HepG2 (cell line): ENCODE measurements around the gene PPP4R4.

Experiments
- CREM ChIP-seq, 2 experiments: sonication (generic) in 1 of 2; formaldehyde crosslinking in 1 of 2; IDR thresholded peaks; 2 replicates each; pipeline versions ENCODE4 v1.4.0 to v1.6.1; 2016 to 2020; ENCODE audit warnings: antibody characterized with exemption in 1 of 2, mild to moderate bottlenecking in 1 of 2, missing genetic modification reagents in 1 of 2
- EHMT2 ChIP-seq: fragments of 200-600 bp; sonication (generic); IDR thresholded peaks from 2 replicates; pipeline ENCODE4 v1.7.0; 2017; ENCODE audit warnings: antibody characterized with exemption, low read depth, low read length, borderline replicate concordance
- ISX ChIP-seq: sonication (generic); formaldehyde crosslinking; conservative IDR thresholded peaks from 2 replicates; pipeline ENCODE4 v1.5.0; 2020; ENCODE audit warnings: missing genetic modification reagents
- JUND ChIP-seq: sonication (generic); formaldehyde crosslinking; IDR thresholded peaks from 2 replicates; pipeline ENCODE4 v1.8.0; 2022; ENCODE audit warnings: mild to moderate bottlenecking, missing genetic modification reagents
- MYNN ChIP-seq: sonication (generic); formaldehyde crosslinking; IDR thresholded peaks from 2 replicates; pipeline ENCODE4 v1.4.0; 2020; ENCODE audit warnings: mild to moderate bottlenecking, low read depth, missing genetic modification reagents
- RFX5 ChIP-seq: IDR thresholded peaks from 2 replicates; pipeline ENCODE4 v1.6.1; 2011; ENCODE audit warnings: low read depth, low read length, improper control_type of control experiment
- SP1 ChIP-seq, 2 experiments: fragments of 450-650 bp in 1 of 2; sonication (generic) in 1 of 2; formaldehyde crosslinking in 1 of 2; IDR thresholded peaks; 2 replicates each; pipeline versions ENCODE4 v1.4.0 to v1.6.1; 2016 to 2020; ENCODE audit warnings: missing genetic modification reagents in 1 of 2
- ZBTB42 ChIP-seq: sonication (generic); formaldehyde crosslinking; IDR thresholded peaks from 2 replicates; pipeline ENCODE4 v1.5.0; 2020; ENCODE audit warnings: mild to moderate bottlenecking, missing genetic modification reagents
- ZNF432 ChIP-seq: sonication (generic); formaldehyde crosslinking; IDR thresholded peaks from 2 replicates; pipeline ENCODE4 v1.5.0; 2020; ENCODE audit warnings: missing genetic modification reagents, mild to moderate bottlenecking, borderline replicate concordance
- ZNF546 ChIP-seq: sonication (generic); formaldehyde crosslinking; conservative IDR thresholded peaks from 2 replicates; pipeline ENCODE4 v1.8.1; 2023; ENCODE audit warnings: mild to moderate bottlenecking, missing genetic modification reagents
- TF ChIP-seq, protein P1 (sequence below): sonication (generic); formaldehyde crosslinking; IDR thresholded peaks from 2 replicates; pipeline ENCODE4 v1.8.1; 2022; ENCODE audit warnings: low read depth, mild to moderate bottlenecking, missing genetic modification reagents
- TF ChIP-seq, protein P2 (sequence below): sonication (generic); formaldehyde crosslinking; IDR thresholded peaks from 2 replicates; pipeline ENCODE4 v1.5.0; 2020; ENCODE audit warnings: mild to moderate bottlenecking, missing genetic modification reagents, moderate library complexity

DNA sequence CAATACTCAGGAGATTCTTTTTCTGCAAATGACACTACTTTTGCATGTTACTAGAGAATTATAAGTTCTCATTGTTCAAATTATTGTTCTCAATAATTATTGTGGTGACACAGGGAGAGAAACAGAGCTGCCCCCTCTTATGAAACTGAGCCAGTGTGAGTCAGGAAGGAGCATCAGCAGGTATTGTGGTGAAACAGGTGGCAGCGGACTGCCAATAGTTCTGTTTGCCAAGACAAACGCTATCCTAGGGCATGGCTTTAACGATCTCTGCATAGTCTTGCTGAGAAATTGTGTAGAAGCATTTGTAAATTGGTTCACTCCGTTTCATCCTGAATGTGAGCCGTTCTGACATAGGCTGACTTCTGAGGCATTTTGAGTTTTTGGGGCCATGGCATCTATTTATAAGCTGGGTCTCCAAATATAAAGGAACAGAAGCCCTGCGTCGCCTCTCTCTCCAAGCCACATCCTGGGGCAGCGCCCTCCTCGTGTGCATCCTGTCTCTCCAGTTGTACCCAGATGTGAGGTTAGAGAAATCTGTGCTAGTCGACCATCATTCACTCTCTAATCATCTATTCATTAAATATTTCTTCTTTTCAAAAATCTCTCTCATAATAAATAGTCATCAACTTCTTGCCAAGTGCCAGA lies 15.8 kb upstream of the PPP4R4 start:
- TF ChIP-seq, protein P1, sequence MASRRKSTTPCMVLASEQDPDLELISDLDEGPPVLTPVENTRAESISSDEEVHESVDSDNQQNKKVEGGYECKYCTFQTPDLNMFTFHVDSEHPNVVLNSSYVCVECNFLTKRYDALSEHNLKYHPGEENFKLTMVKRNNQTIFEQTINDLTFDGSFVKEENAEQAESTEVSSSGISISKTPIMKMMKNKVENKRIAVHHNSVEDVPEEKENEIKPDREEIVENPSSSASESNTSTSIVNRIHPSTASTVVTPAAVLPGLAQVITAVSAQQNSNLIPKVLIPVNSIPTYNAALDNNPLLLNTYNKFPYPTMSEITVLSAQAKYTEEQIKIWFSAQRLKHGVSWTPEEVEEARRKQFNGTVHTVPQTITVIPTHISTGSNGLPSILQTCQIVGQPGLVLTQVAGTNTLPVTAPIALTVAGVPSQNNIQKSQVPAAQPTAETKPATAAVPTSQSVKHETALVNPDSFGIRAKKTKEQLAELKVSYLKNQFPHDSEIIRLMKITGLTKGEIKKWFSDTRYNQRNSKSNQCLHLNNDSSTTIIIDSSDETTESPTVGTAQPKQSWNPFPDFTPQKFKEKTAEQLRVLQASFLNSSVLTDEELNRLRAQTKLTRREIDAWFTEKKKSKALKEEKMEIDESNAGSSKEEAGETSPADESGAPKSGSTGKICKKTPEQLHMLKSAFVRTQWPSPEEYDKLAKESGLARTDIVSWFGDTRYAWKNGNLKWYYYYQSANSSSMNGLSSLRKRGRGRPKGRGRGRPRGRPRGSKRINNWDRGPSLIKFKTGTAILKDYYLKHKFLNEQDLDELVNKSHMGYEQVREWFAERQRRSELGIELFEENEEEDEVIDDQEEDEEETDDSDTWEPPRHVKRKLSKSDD = no peak
- TF ChIP-seq SP1 (IDR thresholded peaks at IDR 0.05) = no peak
- no peak for TF ChIP-seq SP1 (CRISPR knock-in tag; IDR thresholded peaks at IDR 0.05)
- no peak for TF ChIP-seq CREM (IDR thresholded peaks at IDR 0.05)
- no peak for TF ChIP-seq CREM (CRISPR knock-in tag; IDR thresholded peaks at IDR 0.05)
- TF ChIP-seq ZNF432 (CRISPR knock-in tag) = no peak
- no peak for TF ChIP-seq EHMT2
- no peak for TF ChIP-seq ZBTB42 (CRISPR knock-in tag)
- TF ChIP-seq RFX5 = no peak
- TF ChIP-seq MYNN (CRISPR knock-in tag) = no peak
- no peak for TF ChIP-seq ISX (CRISPR knock-in tag)
- TF ChIP-seq ZNF546 (CRISPR knock-in tag) = no peak
- no peak for TF ChIP-seq JUND (CRISPR knock-in tag)
- TF ChIP-seq, protein P2, sequence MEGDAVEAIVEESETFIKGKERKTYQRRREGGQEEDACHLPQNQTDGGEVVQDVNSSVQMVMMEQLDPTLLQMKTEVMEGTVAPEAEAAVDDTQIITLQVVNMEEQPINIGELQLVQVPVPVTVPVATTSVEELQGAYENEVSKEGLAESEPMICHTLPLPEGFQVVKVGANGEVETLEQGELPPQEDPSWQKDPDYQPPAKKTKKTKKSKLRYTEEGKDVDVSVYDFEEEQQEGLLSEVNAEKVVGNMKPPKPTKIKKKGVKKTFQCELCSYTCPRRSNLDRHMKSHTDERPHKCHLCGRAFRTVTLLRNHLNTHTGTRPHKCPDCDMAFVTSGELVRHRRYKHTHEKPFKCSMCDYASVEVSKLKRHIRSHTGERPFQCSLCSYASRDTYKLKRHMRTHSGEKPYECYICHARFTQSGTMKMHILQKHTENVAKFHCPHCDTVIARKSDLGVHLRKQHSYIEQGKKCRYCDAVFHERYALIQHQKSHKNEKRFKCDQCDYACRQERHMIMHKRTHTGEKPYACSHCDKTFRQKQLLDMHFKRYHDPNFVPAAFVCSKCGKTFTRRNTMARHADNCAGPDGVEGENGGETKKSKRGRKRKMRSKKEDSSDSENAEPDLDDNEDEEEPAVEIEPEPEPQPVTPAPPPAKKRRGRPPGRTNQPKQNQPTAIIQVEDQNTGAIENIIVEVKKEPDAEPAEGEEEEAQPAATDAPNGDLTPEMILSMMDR (CRISPR knock-in tag) = no peak
